NCI-H524 treated with DMSO at 0.1 percent for 48 hours (cell line): ENCODE results near the gene KLHL26.

Source experiments
- DNase-seq: peaks from one replicate; lab custom pipeline; 2025; lab: John Stamatoyannopoulos, UW

The KLHL26 gene

DNA sequence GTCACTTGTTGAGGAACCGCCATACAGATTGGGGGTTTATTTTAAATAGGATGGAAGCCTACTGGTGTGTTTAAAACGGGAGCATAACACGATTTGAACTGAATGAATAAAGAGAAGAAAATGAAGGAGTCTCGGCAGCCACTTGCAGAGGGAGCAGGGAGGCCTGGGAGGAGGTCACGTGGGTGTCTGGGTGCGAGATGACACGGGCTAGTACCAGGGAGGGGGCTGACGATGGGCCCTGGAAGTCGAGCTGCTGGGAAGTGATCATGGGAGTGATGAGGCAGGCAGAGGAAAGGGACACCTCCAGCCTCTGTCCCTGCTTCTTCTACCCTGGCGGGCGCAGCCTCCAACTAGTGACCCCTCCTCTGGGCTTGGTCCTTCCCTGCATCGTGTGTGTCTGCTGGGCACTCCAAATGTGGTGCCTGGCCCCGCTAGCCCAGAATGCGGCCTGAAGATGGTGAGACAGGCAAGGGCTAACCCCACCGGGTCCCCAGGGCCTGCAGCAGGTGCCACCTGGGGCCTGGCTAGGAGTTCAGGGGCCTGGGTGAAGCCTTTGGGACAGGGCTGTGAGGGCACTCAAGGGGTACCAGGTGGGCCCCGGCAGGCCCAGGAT lies 82.1 kb downstream of the KLHL26 start:
- no peak for DNase-seq

DNA sequence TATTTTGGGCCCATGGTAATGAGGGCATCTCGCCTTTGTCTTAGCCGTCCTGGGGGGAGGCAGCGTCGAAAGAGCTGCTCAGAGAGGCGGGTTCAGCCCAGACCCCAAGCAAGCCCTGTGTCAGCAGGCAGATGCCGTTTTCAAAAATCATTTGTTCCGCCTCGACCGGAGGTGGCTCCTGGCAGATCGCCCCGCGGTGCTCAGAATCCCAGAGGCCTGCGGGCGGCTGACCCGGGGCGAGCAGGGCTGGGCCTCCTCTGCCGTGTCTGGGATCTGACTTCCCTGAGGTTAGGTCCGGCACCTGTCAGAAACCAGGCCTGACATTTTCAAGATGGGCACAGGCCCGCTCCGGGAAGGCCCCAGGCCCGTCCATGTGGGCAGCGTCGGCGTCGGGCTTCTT lies 82.7 kb downstream of the KLHL26 start:
- no peak for DNase-seq
